ENCODE results near the gene RARRES1.

The RARRES1 gene

DNA sequence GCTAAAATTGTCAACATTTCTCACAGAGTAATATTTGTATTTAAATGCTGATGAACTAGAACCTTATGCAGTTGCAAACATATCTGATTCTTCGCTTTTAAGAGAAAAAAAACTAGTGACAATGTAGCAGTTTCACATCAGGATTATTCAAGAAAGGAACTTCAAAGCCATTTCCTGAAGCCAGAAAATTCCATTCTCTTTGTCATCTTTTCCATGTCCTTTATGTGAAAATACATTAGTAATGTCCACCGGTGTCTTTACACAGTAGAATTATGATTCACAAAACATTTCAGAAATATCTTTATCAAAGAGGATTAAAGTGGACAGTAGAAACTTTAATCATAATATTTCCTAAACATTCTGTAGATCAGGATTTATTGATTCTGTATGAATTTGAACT lies 47.1 kb downstream of the RARRES1 start:
- no peak for DNase-seq (ENCODE audit: low spot score)

DNA sequence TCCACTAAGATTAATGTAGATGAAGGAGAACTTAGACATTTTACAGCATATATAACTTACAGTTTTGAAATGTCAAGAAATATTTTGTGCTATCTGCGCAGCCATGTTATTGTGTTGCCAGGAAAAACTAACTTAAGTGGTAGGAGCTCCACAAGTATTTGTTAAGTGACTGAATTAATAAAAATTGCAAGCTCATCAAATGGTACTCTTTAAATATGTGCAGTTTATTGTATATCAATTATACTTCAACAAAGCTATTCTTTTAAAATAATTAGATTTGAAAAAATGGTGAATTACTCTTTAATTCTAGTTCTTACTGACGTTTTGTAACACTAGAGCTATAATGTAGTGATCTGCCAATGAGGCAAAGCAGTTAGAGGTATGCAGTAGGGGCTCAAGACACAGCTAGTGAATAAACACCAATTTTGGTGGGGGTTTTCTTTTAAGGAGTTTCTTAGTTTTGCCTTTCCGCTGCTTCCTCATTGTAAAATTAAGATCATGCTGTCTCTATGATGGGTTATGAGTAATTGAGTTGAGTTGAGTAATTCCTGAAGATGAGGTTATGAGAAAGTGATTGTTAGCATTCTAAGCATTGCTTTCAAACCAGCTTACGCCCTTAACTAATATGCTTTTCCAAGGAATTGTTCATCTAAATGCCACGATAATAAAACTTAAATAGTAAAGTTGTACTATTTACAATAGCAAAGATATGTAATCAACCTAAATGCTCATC lies 48.9 kb downstream of the RARRES1 start:
- no peak for DNase-seq (ENCODE audit: low spot score)

DNA sequence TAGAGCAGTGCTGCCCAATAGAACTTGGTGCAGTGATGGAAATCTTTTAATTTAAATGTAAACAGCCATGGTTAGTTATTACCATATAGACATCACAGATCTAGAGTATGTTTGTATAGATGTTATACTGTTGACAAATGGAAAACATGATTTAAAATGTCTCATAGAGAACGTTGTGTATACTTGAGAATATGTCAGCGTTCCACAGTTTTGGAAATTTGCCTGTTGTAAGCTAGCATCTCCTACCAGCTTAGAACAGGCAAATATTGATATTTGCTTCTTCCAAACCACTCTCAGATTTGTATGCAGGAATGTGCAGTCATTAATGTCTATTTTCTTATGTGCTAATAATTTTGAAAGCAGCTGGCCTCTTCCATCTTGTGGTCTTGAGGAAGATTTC lies 51.4 kb downstream of the RARRES1 start:
- no peak for DNase-seq (ENCODE audit: low spot score)

DNA sequence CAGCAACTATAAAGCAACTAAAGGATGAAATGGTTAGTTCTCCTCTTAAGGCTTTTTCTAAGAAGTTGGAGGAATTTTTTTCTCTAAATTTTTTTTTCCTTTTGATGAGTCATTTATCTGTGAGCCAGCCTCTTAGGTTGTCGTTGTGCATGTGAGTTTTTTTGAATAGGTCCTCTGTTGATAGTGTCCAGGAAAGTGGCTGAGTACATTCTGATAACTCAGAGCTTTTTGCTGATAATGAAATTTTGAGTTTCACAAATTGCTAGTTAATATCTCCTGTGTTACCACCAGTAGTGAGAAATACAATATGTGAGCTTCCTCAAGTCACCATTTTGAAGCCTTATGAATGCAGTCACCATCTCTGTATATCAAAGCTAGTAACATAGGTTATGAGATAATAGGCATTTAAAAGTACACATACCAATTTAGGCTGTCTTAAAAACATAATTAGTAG lies 52.7 kb downstream of the RARRES1 start:
- DNase-seq (ENCODE audit: low spot score): no peak

DNA sequence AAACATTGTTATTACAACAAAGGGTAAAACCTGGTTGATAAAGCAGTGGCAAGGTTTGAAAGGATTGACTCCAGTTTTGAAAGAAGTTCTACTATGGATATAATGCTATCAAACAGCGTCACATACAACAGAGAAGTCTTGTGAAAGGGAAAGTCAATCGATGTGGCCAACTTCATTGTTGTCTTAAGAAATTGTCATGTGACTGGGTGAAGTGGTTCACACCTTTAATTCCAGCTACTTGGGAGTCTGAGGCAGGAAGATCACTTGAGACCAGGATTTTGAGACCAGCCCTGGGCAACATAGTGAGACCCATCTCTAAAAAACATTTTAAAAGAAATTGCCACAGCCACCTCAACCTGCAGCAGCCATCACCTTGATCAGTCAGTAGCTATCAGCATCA lies 53.6 kb downstream of the RARRES1 start:
- no peak for DNase-seq (ENCODE audit: low spot score)

DNA sequence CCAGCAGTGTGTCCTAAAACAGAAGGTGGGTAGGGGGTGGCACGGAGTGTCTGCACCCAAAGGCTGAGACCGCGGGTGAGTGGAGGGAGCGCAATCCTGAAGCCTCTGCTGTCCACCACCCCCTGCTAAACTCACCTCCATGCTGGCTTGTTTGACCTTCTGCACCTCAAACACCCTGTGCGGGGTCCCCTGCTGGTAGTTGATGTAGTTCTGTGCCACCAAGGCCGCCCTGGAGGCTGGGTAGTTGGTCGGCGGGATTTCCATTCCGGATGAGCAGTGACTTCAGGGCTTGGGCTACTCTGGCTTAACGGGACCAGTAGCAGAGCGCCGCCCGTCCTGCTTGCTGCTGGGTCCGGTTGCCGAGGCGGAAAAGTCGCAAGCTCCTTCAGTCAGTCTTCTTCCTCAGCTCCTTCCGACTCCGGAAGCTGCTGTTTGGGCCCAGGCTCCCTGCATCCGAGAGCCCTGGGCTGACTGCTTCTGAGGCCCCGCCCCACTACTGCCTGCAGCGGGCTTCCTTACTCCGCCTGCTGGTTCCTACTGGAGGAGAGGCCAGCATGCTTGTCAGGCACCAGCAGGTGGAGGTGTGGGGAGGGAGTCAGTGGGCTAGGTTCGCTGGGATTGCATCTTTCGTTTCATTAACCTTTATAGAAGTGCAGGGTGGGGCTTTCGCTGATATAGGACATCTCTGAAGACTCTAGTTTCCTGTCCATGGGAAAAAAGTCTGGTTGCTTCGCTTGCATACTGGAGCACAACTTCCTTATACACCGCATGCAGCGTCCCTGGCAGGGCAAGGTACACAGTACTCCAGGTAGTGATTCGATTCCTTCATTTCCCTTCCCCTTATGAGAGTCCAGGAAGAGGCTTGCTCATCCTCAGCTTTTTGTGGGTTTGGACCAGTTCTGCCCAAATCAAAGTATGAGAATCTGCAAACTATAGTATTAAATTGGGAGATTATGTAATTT lies 59.8 kb downstream of the RARRES1 start, which contains the start of gene LXN:
LXN (minus strand) TSS at position 434 of the 962 bp plus-strand sequence; CDS start at position 264, 170 bp downstream.
- DNase-seq (ENCODE audit: low spot score): peak; percentile 45

DNA sequence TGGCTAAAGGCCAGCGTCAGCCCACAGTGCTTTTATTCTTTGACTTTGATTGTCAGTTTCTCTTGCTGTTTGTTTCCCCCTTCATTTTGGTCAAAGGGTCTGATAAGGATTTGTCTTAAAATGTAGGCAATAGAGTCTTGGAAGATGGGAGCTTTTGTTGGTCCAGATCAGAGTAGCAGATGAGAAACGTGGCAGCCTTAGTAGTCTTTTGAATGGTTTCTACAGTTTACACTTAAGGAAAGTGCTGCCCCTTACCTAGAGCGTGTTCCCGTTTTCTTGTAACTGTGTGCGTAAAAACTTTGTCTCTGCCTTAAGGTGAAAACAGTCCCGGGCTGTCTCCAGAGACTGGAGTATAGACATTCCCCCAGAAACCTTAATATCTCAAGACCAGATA lies 60.4 kb downstream of the RARRES1 start:
- no peak for DNase-seq (ENCODE audit: low spot score)

DNA sequence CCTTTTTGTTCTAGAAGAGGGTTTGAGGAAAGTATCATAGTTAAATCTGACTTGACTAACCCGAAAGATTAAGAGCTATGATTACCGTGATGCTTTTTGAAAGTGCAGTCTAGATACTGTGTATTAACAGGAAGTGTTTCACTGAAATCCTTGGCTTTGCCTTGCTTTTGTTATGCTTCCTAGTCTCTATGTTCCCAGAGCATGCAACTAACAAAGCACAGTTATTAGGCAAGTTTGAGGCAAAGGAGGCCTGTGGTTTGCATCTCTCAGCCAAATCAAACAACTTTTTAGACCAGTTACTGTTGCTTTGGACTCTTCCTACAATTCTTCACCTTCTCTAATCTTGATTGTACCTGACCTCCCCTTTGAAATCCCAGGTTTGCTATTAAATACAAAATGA lies 63.8 kb downstream of the RARRES1 start:
- no peak for DNase-seq (ENCODE audit: low spot score)

DNA sequence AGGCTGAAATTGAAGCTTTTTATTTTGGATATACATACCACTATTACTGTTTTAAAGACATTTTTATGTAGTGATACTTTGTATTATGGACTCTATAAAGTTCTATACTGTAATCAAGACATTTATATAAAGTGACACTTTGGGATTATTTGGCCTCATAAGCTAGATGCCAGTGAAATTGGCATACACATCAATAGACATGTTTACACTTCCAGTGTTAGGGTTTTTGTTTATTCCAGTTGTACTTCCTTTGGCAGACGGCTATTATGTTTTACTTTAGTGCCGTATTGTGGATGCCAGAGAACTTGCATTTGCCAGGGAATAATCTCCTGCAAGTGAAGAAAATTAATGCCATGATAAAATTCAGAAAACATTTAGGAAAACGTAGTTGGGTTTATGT lies 65.8 kb downstream of the RARRES1 start:
- DNase-seq (ENCODE audit: low spot score): no peak

DNA sequence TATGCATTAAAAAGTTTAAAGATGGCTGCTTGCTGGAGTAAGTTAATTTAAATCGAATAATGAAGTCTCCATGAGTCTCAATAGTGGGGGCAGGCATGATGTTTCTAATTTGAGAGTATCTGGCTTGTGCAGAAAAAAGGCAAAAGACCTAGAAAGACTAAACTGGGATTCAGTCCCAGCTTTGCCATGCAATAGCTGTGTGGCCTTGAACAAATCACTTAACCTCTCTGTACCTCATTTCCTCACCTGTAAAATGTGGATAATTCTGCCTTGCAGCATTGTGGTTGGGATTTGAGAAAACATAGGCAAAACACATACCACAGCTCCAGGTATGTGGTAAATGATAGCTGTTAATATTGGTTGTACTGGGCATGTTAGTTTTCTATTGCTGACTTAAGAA lies 68.4 kb downstream of the RARRES1 start:
- DNase-seq (ENCODE audit: low spot score): no peak

DNA sequence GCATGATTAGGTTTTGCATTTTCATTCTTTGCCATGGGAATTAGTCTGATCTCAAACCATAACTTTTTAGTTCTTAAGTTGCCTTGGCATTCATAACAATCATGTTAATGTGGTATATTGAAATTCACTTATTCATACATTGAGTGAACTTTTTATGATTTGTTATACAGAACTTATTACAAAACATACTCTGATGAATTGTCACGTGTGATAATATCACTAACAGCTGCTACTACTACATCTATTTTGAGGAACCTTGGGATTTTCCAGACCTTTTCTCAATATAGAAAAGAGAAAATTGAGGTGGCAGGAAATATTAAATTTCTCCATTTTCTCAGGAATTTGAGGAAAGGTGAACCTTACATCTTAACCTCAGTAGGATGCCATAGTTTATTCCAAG lies 69.0 kb downstream of the RARRES1 start:
- no peak for DNase-seq (ENCODE audit: low spot score)

DNA sequence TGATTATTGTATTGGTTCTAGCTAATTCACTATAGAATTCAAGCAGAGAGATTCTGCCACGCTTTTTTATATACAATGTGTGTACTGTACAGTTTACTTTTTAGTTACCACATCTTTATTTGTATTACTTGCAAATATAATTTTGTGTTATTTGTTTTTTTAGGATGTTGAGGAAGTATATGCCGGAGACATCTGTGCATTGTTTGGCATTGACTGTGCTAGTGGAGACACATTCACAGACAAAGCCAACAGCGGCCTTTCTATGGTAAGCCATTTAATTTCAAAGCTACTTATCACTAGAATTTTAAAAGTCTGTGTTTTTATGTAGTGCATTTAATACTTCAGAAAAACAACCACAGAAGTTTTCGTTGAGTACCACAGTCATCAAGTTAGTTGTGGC lies 71.5 kb downstream of the RARRES1 start:
- no peak for DNase-seq (ENCODE audit: low spot score)

DNA sequence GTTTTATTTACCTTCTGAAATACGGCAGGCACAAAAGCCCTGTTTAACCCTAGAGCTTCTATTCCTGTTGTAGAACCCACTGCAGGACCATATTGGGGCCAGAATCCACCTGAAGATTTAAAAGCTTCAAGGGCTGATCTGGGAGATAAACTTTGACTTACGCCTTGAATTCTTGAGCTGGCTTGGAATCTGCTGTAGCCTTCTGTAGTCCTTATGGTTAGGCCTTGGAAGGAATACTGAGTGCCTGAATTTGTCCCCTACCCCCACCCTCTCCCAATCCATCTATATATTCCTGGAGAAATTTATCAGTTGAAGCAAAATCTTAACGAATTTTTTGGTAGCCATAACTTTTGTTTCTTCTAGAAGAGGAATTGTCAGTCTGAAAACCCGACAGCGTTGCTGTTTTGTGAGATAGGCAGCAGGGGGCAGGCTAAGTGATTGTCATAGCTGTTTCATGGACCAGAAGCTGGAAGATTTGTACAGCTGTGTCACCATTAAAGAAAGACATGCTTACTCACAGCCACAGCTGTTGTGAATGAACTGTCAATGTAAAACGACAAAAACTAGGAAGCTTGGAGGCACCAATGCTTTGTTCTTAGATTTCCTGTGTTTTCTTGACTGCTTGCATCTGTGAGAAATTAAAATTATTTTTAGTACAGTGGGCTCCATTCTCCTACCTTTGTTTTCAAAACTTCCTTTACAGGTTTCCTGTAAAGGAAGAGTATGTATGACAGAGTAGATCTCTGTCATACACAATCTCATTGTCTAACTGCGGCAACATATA lies 72.6 kb downstream of the RARRES1 start:
- DNase-seq (ENCODE audit: low spot score): peak; percentile 55

DNA sequence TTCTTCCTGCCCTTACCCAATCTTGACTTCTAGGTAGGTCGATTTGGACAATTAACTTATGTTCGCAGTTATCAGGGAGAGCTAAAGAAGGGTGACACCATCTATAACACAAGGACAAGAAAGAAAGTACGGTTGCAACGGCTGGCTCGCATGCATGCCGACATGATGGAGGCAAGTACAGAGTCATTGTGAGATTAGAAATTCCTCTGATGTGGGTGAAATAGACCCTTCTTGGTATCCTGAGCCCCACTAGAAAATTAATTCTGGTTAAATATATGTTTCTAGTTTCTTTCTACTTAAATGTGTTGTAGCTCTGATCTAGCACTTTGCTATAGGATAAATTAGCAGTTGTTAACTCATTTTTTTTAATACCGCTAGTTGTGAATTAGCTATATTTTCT lies 73.4 kb downstream of the RARRES1 start:
- no peak for DNase-seq (ENCODE audit: low spot score)

DNA sequence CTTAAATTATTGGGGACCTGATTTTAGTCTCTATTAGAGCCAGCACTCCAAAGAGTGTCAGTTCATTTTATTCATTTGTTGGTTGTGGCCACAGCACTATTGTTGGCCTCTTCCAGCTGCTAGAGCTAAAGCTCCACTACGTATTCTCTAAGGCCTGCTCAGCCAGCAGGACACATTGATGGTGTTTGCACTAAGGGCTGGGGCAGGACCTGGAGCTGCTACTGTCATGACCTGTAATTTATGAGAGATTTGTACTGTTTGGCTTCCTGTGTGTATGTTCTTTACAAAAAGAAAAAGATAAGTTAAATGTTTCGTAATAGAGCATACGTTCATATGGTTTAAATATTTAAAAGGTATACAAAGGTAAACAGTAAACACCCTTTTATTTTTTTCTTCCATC lies 79.8 kb downstream of the RARRES1 start:
- no peak for DNase-seq (ENCODE audit: low spot score)

DNA sequence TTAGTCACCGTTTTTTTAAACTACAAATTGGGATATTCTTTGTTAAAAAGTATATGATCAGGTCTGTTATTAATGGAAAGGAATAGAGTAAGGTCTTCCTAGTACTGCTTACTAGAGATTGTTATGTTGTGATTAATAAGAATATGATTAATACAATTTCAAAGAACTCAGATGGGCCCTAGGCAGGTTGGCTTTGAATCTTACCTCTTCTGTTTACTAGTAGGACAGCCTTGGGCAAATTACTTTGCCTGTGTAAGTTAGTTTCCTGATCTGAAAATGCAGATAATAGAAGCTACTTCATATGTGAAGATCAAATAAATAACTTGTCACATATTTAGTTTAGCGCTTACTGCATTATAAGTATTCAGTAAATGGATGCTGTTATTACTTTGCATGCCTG lies 81.1 kb downstream of the RARRES1 start:
- no peak for DNase-seq (ENCODE audit: low spot score)

DNA sequence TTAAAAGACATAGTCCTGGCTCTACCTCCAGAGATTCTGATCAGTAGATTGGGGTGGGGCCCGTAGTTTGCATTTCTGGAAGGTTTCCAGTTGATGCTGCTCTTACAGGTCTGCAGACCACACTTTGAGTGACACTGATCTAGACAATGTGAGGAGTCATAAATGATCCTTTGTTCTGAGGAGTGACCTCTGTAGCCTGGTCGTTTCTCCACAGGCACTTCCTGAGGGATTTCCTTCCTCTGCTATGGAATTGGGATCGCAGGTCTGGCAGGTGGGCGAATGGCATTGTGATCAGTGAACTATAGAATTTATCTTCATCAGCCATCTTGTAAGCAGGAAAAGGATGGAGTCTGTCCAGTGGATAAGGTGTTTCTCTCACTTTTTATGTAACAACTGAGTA lies 82.5 kb downstream of the RARRES1 start:
- DNase-seq (ENCODE audit: low spot score): no peak

Measured in globus pallidus (tissue), 1 donor.